CD8-positive, alpha-beta memory T cell (primary cell): Measurements from ENCODE around the gene ADCY5. TPM values are rescaled to one million over a fixed set of nuclear protein-coding genes. Genes with fewer than 3 reads are reported as not detected.

Experiments
- CTCF ChIA-PET: fragments of 350-600 bp; sonication (Branson Sonifier 250); formaldehyde crosslinking; loops from one replicate; lab custom pipeline; 2021; ENCODE audit warnings: antibody characterized with exemption; lab: Charles Lee
- POLR2A ChIA-PET: fragments of 350-600 bp; sonication (Branson Sonifier 250); formaldehyde crosslinking; loops from one replicate; lab custom pipeline; 2021; ENCODE audit warnings: antibody characterized with exemption; lab: Charles Lee
- DNase-seq, 5 donors: peaks; one replicate each; pipeline versions ENCODE4 v3.0.0 to v3.0.0-alpha.2; 2020 to 2022; ENCODE audit warnings: mixed read lengths in 1 of 5
- H3K27ac ChIP-seq: one replicate; pipeline ENCODE4 v1.7.0; 2013; ENCODE audit warnings: low read depth, mild to moderate bottlenecking, low read length, moderate library complexity
- H3K27me3 ChIP-seq: 2 replicates; pipeline ENCODE4 v1.7.0; 2013; ENCODE audit warnings: low read length, mild to moderate bottlenecking; ENCODE audit not compliant: insufficient read depth, poor library complexity, severe bottlenecking
- H3K36me3 ChIP-seq: 2 replicates; pipeline ENCODE4 v1.7.0; 2013; ENCODE audit warnings: mild to moderate bottlenecking, low read length, moderate library complexity; ENCODE audit not compliant: insufficient read depth
- H3K4me1 ChIP-seq: 2 replicates; pipeline ENCODE4 v1.7.0; 2013; ENCODE audit warnings: mild to moderate bottlenecking, low read length, moderate library complexity; ENCODE audit not compliant: insufficient read depth
- H3K4me3 ChIP-seq: 2 replicates; pipeline ENCODE4 v1.7.0; 2013; ENCODE audit warnings: mild to moderate bottlenecking, low read length
- H3K9me3 ChIP-seq: 2 replicates; pipeline ENCODE4 v1.7.0; 2013; ENCODE audit warnings: mild to moderate bottlenecking, low read length
- H3K27ac Mint-ChIP-seq, 8 donors: one replicate each; pipeline ENCODE4 v1.8.0; 2020 to 2021; ENCODE audit warnings: mixed read lengths in 8 of 8, mild to moderate bottlenecking in 6 of 8, inconsistent platforms in 3 of 8, moderate library complexity in 3 of 8
- H3K27me3 Mint-ChIP-seq, 2 donors: one replicate each; pipeline ENCODE4 v1.8.0; 2020 to 2021; ENCODE audit warnings: mixed read lengths in 2 of 2, mild to moderate bottlenecking in 1 of 2, moderate library complexity in 1 of 2
- H3K36me3 Mint-ChIP-seq, 3 donors: one replicate each; pipeline ENCODE4 v1.8.0; 2020 to 2021; ENCODE audit warnings: mixed read lengths in 3 of 3, inconsistent platforms in 1 of 3, mild to moderate bottlenecking in 1 of 3
- H3K4me1 Mint-ChIP-seq, 3 donors: one replicate each; pipeline ENCODE4 v1.8.0; 2020 to 2021; ENCODE audit warnings: mixed read lengths in 3 of 3, inconsistent platforms in 1 of 3, mild to moderate bottlenecking in 1 of 3
- H3K4me3 Mint-ChIP-seq, 7 donors: one replicate each; pipeline ENCODE4 v1.8.0; 2020 to 2021; ENCODE audit warnings: mixed read lengths in 7 of 7, mild to moderate bottlenecking in 6 of 7, moderate library complexity in 4 of 7, inconsistent platforms in 2 of 7
- H3K9me3 Mint-ChIP-seq, 5 donors: one replicate each; pipeline ENCODE4 v1.8.0; 2020 to 2022; ENCODE audit warnings: mixed read lengths in 5 of 5, mild to moderate bottlenecking in 3 of 5, moderate library complexity in 2 of 5, inconsistent platforms in 1 of 5
- polyA plus RNA-seq: library from polyadenylated mRNA; unstranded; fragments of 300-500 nt; fragmentation: Illumina TruSeq; gene quantifications from one replicate; pipeline ENCODE4 v1.2.3, GENCODE V29; 2021
- total RNA-seq, 2 experiments: library from RNA; stranded (reverse); gene quantifications; one replicate each; pipeline ENCODE4 v1.2.3, GENCODE V29; 2021

ADCY5 gene
- total and polyA plus RNA-seq, 3 experiments from 2014 or later, result 0.02 to 0.16 TPM; not detected in 1

GRCh38 chr3:123346021-123346420 is 102.9 kb downstream of the ADCY5 start:
- CTCF ChIA-PET, result no interaction called here
- Mint-ChIP-seq H3K27ac (no peak overlapping the region), H3K4me1 (peaks cover 0 to 5% (median 0%) of the 10 kb centered on the region in 3 donors), H3K4me3 (no peak overlapping the region), H3K27me3 (peaks cover 9 to 30% of the 10 kb centered on the region in 2 donors), H3K36me3 (no peaks in the 10 kb centered on the region), H3K9me3 (no peaks in the 10 kb centered on the region)
- Histone ChIP-seq H3K9me3 (no peaks in the 10 kb centered on the region), H3K4me3 (no peak overlapping the region), H3K4me1 (no peaks in the 10 kb centered on the region), H3K27ac (no peak overlapping the region), H3K36me3 (no peaks in the 10 kb centered on the region), H3K27me3 (no peaks in the 10 kb centered on the region)
- no peak for DNase-seq
- POLR2A ChIA-PET, result no interaction called here

DNA sequence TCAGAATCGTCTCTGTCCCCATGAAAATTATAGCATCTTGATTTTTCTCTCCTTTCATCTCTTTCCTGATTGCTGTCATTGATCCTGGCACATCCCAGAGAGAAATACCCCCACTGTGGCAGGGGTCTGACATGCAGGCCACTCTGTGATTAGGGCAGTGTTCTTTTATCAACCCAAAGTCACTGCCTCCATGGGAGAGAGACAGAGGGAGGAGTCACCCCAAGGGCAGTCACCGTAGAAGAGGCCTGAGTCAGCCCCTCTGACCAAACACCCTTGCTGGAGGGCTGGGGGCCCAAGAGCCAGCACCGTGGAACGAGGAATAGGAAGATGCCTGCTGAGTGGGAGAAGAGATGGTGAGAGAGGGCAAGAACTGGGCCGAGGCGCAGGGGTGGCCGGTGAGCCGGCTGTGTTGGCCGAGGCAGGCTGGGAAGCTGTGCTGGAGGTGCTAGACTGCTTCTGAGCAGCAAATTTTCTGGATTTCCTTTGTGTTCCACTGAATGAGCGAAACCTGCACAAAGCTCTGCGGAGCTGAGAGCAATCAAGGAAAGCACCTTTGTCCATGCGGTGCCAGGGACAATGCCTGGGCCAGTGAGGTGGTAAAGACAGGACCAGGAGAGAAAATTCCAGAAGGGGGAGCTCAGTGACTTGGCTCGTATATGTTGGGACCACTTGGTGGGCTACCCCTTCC is 103.8 kb downstream of the ADCY5 start:
- ChIA-PET POLR2A (no interaction called here), CTCF (no interaction called here)
- no peaks in the 10 kb centered on the region for H3K4me1 ChIP-seq
- Mint-ChIP-seq H3K27me3 (peaks cover 9 to 21% of the 10 kb centered on the region in 2 donors), H3K9me3 (no peaks in the 10 kb centered on the region), H3K27ac (no peak overlapping the region), H3K36me3 (no peaks in the 10 kb centered on the region), H3K4me1 (peaks cover 0 to 5% (median 0%) of the 10 kb centered on the region in 3 donors), H3K4me3 (no peak overlapping the region)
- no peak for DNase-seq
- no peak overlapping the region for H3K4me3 ChIP-seq
- no peaks in the 10 kb centered on the region for H3K9me3 ChIP-seq
- no peaks in the 10 kb centered on the region for H3K36me3 ChIP-seq
- no peak overlapping the region for H3K27ac ChIP-seq
- no peaks in the 10 kb centered on the region for H3K27me3 ChIP-seq

DNA sequence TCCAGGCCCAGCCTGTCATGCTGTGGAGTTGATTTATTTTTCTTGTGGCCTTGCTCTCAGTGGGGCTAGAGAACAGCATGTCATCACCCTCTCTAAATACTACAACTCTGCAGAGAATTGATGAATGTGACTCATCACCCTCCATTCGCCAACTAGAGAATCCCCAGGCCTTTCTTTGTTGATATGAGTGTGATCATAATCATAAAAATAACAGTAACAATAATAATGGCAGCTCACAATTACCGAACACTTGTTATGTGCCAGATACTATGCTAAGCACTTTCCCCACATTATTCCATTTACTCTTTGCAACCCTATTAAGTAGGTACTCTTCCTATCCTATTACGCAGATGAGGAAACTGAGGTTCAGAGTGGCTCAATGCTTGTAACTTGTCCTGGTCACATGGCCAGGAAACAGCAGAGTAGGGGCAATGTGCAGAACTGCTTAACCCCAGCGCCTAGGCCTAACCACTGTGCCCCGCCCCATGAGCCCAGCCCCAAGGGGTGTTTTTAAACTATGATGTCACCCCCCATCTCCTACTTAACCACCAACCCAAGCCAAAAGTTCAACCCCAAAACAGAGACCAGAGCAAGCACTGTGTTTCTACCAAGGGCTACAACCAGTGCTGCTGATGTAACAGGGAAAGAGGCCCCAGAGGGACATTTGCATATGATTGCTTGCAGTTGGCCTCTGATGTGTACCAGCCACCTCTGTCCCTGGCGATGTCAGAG is 104.5 kb downstream of the ADCY5 start:
- Histone ChIP-seq H3K36me3 (no peaks in the 10 kb centered on the region), H3K27ac (no peak overlapping the region), H3K27me3 (no peaks in the 10 kb centered on the region), H3K9me3 (no peaks in the 10 kb centered on the region), H3K4me1 (no peaks in the 10 kb centered on the region), H3K4me3 (no peak overlapping the region)
- CTCF ChIA-PET, result no interaction called here
- H3K9me3 Mint-ChIP-seq, result no peaks in the 10 kb centered on the region
- DNase-seq, result no peak
- H3K27me3 Mint-ChIP-seq, result peaks cover 5 to 14% of the 10 kb centered on the region in 2 donors
- no peak overlapping the region for H3K4me3 Mint-ChIP-seq
- H3K36me3 Mint-ChIP-seq, result no peaks in the 10 kb centered on the region
- peak overlapping the region in 1 of 8 donors; percentile 45 for H3K27ac Mint-ChIP-seq
- POLR2A ChIA-PET, result no interaction called here
- peaks cover 0 to 5% (median 0%) of the 10 kb centered on the region in 3 donors for H3K4me1 Mint-ChIP-seq

- H3K9me3 Mint-ChIP-seq, result no peaks in the 10 kb centered on the region
- CTCF ChIA-PET, result interaction anchor here (1.4 kb wide), 1 partner anchor 14 kb away, joined by 4 read pairs; no protein-coding TSS in a partner anchor
- H3K27me3 ChIP-seq, result no peaks in the 10 kb centered on the region
- no peaks in the 10 kb centered on the region for H3K4me1 ChIP-seq
- no peak overlapping the region for H3K4me3 ChIP-seq
- H3K4me3 Mint-ChIP-seq, result no peak overlapping the region
- POLR2A ChIA-PET, result no interaction called here
- DNase-seq, result peak in 1 of 5 donors; percentile 40
- no peak overlapping the region for H3K27ac ChIP-seq
- peaks cover 0 to 7% of the 10 kb centered on the region in 2 donors for H3K27me3 Mint-ChIP-seq
- no peaks in the 10 kb centered on the region for H3K36me3 Mint-ChIP-seq
- H3K36me3 ChIP-seq, result no peaks in the 10 kb centered on the region
- peak overlapping the region in 1 of 8 donors; percentile 45 for H3K27ac Mint-ChIP-seq
- H3K9me3 ChIP-seq, result no peaks in the 10 kb centered on the region
- H3K4me1 Mint-ChIP-seq, result peaks cover 0 to 5% (median 0%) of the 10 kb centered on the region in 3 donors
Observed at GRCh38 chr3:123343296-123344174, 105.4 kb downstream of the ADCY5 start.

GRCh38 chr3:123342631-123343080 is 106.2 kb downstream of the ADCY5 start:
- H3K27me3 ChIP-seq, result no peaks in the 10 kb centered on the region
- DNase-seq, result peak in 1 of 5 donors; percentile 31
- no peaks in the 10 kb centered on the region for H3K36me3 ChIP-seq
- POLR2A ChIA-PET, result no interaction called here
- Mint-ChIP-seq H3K27me3 (peaks cover 0 to 3% of the 10 kb centered on the region in 2 donors), H3K9me3 (no peaks in the 10 kb centered on the region), H3K27ac (peak overlapping the region in 1 of 8 donors; percentile 76), H3K4me1 (peaks cover 0 to 5% (median 0%) of the 10 kb centered on the region in 3 donors), H3K4me3 (no peak overlapping the region), H3K36me3 (no peaks in the 10 kb centered on the region)
- CTCF ChIA-PET, result interaction anchor here (1.4 kb wide), 1 partner anchor 13 kb away, joined by 4 read pairs; no protein-coding TSS in a partner anchor
- no peak overlapping the region for H3K4me3 ChIP-seq
- H3K9me3 ChIP-seq, result no peaks in the 10 kb centered on the region
- H3K4me1 ChIP-seq, result no peaks in the 10 kb centered on the region
- H3K27ac ChIP-seq, result no peak overlapping the region

DNA sequence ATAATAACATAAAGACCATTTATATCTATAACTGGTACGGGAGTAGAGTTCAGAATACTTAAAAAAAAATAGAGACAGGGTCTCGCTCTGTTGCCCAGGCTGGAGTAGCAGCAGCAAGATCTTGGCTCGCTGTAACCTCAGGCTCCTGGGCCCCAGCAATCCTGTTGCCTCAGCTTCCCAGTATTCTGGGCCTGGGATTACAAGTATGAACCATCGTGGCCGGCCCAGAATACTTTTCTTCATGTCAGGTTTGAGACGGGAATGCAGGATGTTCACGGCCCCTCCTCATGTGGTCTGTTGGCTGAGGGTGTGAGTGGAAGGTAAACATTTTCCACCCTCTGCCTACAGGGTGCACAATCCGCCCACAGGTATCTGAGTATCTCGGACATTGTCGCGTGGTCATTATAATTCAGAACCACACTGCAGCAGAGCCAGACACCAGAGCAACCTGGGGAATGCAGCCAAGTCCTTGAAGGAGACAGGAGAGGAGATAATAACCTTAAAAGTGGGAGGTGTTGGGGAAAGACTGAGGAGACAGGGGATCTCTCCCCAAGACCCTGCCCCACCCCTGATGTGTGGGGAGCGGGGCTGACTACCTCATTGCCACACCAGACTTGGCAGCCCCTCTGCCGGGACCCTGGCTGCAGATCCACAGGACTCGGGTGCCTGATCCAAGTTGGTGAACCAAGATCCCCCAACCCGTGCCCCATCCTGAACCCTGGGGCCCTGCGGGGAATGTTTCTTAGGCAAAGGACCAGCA is 106.8 kb downstream of the ADCY5 start:
- ChIA-PET CTCF (interaction anchor here (1.9 kb wide), 1 partner anchor 12 kb away, joined by 5 read pairs; no protein-coding TSS in a partner anchor), POLR2A (no interaction called here)
- Histone ChIP-seq H3K36me3 (no peaks in the 10 kb centered on the region), H3K9me3 (no peaks in the 10 kb centered on the region), H3K4me1 (no peaks in the 10 kb centered on the region), H3K4me3 (no peak overlapping the region), H3K27me3 (no peaks in the 10 kb centered on the region), H3K27ac (no peak overlapping the region)
- Mint-ChIP-seq H3K27ac (no peak overlapping the region), H3K4me1 (peaks cover 0 to 5% (median 0%) of the 10 kb centered on the region in 3 donors), H3K9me3 (no peaks in the 10 kb centered on the region), H3K27me3 (peaks cover 0 to 3% of the 10 kb centered on the region in 2 donors), H3K4me3 (no peak overlapping the region), H3K36me3 (no peaks in the 10 kb centered on the region)
- no peak for DNase-seq

- Histone ChIP-seq H3K4me3 (no peak overlapping the region), H3K4me1 (no peaks in the 10 kb centered on the region), H3K9me3 (no peaks in the 10 kb centered on the region), H3K36me3 (no peaks in the 10 kb centered on the region), H3K27me3 (no peaks in the 10 kb centered on the region), H3K27ac (no peak overlapping the region)
- Mint-ChIP-seq H3K27ac (no peak overlapping the region), H3K9me3 (no peaks in the 10 kb centered on the region), H3K27me3 (peaks cover 2 to 3% of the 10 kb centered on the region in 2 donors), H3K4me1 (peaks cover 1 to 6% (median 2%) of the 10 kb centered on the region in 3 donors), H3K4me3 (no peak overlapping the region), H3K36me3 (no peaks in the 10 kb centered on the region)
- ChIA-PET CTCF (interaction anchor here (1.3 to 1.9 kb wide), 2 partner anchors 10 to 220 kb away, joined by 4 to 5 read pairs; no protein-coding TSS in a partner anchor), POLR2A (no interaction called here)
- DNase-seq, result no peak
Observed at GRCh38 chr3:123340336-123340735, 108.6 kb downstream of the ADCY5 start.
